ENCODE data around the gene YTHDC2. TPM values are rescaled to one million over a fixed set of nuclear protein-coding genes. Genes with fewer than 3 reads are reported as not detected.

Gene YTHDC2
- total RNA-seq, 1 donor from 2014 or later, result 32.1 TPM

DNA sequence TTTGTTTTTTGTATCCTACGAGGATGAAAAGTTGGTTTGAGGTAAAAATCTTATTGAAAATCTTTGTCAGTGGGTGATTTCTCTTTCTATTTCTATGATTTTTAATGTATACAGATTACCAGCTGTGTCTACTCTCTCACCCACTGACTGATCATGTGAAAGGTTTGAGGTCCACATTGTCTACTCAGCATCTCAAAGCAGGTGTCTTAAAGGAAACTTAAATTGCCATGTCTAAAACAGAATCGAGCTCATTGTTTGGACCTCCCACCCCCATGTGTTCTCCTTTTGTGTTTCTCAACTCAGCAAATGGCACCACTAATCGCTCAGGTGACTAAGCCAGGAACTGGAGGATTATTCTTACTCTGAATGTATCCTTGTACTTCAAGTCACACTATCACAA lies 121.5 kb downstream of the YTHDC2 start:
- Mint-ChIP-seq H3K36me3 (ENCODE audit: low read depth) (no peaks in the 10 kb centered on the region), H3K27me3 (ENCODE audit: low read depth) (no peaks in the 10 kb centered on the region), H3K4me3 (no peak overlapping the region), H3K27ac (ENCODE audit: unreplicated experiment) (no peak overlapping the region), H3K4me1 (no peaks in the 10 kb centered on the region), H3K9me3 (no peaks in the 10 kb centered on the region)
- DNase-seq (ENCODE audit: low read depth, low spot score), result no peak
- TF ChIP-seq, protein P1, sequence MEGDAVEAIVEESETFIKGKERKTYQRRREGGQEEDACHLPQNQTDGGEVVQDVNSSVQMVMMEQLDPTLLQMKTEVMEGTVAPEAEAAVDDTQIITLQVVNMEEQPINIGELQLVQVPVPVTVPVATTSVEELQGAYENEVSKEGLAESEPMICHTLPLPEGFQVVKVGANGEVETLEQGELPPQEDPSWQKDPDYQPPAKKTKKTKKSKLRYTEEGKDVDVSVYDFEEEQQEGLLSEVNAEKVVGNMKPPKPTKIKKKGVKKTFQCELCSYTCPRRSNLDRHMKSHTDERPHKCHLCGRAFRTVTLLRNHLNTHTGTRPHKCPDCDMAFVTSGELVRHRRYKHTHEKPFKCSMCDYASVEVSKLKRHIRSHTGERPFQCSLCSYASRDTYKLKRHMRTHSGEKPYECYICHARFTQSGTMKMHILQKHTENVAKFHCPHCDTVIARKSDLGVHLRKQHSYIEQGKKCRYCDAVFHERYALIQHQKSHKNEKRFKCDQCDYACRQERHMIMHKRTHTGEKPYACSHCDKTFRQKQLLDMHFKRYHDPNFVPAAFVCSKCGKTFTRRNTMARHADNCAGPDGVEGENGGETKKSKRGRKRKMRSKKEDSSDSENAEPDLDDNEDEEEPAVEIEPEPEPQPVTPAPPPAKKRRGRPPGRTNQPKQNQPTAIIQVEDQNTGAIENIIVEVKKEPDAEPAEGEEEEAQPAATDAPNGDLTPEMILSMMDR (conservative IDR thresholded peaks at IDR 0.05), result no peak

GRCh38 chr5:113641715-113642114 lies 128.2 kb downstream of the YTHDC2 start:
- Mint-ChIP-seq H3K4me1 (no peaks in the 10 kb centered on the region), H3K27me3 (ENCODE audit: low read depth) (no peaks in the 10 kb centered on the region), H3K36me3 (ENCODE audit: low read depth) (no peaks in the 10 kb centered on the region), H3K27ac (ENCODE audit: unreplicated experiment) (no peak overlapping the region), H3K4me3 (no peak overlapping the region), H3K9me3 (no peaks in the 10 kb centered on the region)
- no peak for DNase-seq (ENCODE audit: low read depth, low spot score)
- TF ChIP-seq, protein P1 (conservative IDR thresholded peaks at IDR 0.05), result no peak

Other genes with a start within 250 kb of the YTHDC2 start
- gene TSSK1B, start 78.7 kb upstream of the YTHDC2 start, total RNA-seq, result 0.16 and 0.23 TPM in 2 replicates
- 10.8 and 11.5 TPM in 2 replicates for gene MCC, start 25.2 kb upstream of the YTHDC2 start, total RNA-seq